GM23338 (cell line): ENCODE data around the gene ADAMTS1.

Experiments
- EZH2phosphoT487 ChIP-seq: fragments of 200-600 bp; sonication (generic); IDR thresholded peaks from one replicate; pipeline ENCODE4 v1.8.1; 2018; ENCODE audit warnings: antibody characterized with exemption; ENCODE audit not compliant: unreplicated experiment
- JUNB ChIP-seq: IDR thresholded peaks from one replicate; pipeline ENCODE4 v1.6.1; 2016; ENCODE audit warnings: antibody characterized with exemption; ENCODE audit not compliant: unreplicated experiment
- TF ChIP-seq, protein P1 (sequence below), 2 experiments: fragments of 200-600 bp in 1 of 2; sonication (generic) in 1 of 2; conservative IDR thresholded peaks; 2 replicates each; pipeline versions ENCODE4 v1.5.1 to v1.6.1; 2016 to 2017; ENCODE audit warnings: antibody characterized with exemption in 2 of 2, low read depth in 2 of 2, mild to moderate bottlenecking in 2 of 2, moderate library complexity in 1 of 2

DNA sequence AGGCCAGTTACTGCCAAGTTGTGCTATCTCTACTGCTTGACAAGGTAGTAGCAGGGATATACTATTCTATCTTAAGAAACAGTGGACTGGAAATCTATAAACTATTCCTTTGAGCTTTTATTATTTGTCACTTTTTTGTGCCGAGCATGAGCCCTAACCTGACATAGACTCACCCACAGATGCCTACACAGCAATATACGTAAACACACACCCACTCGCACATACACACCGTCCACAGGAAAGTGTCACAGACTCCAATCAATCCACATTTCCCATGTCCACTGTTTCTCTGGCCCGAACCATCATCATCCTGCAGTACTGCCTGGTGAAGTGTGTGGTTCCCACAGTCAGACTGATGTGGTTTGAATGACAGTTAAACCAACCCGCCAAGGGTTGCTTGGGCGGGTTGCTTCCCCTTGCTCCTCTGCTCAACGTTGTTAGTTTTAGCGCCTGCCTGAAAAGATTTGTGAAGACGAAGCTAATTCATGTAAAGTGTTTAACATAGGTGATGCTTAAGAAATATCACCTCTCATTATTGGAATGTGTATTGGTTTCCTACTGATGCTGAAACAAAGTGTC lies 47.2 kb downstream of the ADAMTS1 start:
- TF ChIP-seq, protein P1, sequence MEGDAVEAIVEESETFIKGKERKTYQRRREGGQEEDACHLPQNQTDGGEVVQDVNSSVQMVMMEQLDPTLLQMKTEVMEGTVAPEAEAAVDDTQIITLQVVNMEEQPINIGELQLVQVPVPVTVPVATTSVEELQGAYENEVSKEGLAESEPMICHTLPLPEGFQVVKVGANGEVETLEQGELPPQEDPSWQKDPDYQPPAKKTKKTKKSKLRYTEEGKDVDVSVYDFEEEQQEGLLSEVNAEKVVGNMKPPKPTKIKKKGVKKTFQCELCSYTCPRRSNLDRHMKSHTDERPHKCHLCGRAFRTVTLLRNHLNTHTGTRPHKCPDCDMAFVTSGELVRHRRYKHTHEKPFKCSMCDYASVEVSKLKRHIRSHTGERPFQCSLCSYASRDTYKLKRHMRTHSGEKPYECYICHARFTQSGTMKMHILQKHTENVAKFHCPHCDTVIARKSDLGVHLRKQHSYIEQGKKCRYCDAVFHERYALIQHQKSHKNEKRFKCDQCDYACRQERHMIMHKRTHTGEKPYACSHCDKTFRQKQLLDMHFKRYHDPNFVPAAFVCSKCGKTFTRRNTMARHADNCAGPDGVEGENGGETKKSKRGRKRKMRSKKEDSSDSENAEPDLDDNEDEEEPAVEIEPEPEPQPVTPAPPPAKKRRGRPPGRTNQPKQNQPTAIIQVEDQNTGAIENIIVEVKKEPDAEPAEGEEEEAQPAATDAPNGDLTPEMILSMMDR (conservative IDR thresholded peaks at IDR 0.05; ENCODE audit: low read depth in 2 of 2), result no peak
- TF ChIP-seq EZH2phosphoT487 (no peak), JUNB (no peak)
